GM10266 (cell line): ENCODE data around the gene YPEL2.
A peak's percentile ranks its signal among the peaks of the same experiment; 100 is the strongest.

Experiments
- DNase-seq: peaks from one replicate; pipeline ENCODE4 v3.0.0; 2012; ENCODE audit errors: extremely low spot score
- TF ChIP-seq, protein P1 (sequence below): IDR thresholded peaks from 2 replicates; pipeline ENCODE4 v1.5.1; 2012; ENCODE audit warnings: mild to moderate bottlenecking, low read depth; ENCODE audit not compliant: control insufficient read depth, insufficient read depth; ENCODE audit errors: missing control alignments

YPEL2 gene

DNA sequence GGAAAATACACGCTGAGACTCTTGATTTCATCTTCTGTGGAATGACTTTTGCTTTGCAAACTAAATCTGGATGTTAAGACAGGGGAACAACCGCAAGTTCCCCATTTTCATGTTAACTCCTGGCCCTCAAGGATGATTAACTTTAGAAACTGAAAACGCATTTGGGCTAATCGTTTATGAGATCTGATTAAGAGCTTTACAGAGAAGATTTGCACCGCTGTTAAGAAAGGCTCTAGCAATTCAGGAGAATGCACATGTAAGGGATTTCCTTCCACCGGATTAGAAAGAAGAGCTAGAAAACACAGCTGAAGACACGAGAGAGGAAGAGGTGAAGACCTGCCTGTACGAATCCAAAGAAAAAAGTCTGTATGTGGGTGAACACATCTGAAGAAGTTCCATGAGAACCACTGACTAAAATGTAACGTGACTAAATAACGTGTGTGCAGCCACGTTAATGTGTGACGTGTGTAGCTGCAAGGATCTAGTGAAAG is 106.4 kb downstream of the YPEL2 start:
- TF ChIP-seq, protein P1, sequence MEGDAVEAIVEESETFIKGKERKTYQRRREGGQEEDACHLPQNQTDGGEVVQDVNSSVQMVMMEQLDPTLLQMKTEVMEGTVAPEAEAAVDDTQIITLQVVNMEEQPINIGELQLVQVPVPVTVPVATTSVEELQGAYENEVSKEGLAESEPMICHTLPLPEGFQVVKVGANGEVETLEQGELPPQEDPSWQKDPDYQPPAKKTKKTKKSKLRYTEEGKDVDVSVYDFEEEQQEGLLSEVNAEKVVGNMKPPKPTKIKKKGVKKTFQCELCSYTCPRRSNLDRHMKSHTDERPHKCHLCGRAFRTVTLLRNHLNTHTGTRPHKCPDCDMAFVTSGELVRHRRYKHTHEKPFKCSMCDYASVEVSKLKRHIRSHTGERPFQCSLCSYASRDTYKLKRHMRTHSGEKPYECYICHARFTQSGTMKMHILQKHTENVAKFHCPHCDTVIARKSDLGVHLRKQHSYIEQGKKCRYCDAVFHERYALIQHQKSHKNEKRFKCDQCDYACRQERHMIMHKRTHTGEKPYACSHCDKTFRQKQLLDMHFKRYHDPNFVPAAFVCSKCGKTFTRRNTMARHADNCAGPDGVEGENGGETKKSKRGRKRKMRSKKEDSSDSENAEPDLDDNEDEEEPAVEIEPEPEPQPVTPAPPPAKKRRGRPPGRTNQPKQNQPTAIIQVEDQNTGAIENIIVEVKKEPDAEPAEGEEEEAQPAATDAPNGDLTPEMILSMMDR, result no peak
- no peak for DNase-seq

DNA sequence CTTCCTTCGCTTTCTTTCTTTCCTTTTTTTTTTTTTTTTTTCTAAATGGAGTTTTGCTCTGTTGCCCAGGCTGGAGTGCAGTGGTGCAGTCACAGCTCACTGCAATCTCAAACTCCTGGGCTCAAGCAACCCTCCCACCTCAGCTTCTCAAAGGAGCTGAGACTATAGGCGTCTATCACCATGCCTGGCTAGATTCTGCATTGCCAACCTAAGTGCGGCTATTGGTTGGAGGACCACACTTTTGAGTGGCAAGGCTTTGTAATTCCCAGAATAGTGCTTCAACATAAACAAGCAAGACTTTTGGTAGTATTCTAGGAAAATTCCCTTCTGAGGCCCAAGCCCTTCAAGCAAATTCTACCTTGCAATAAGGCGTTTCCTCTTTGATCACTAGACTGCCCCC is 107.8 kb downstream of the YPEL2 start:
- TF ChIP-seq, protein P1, result no peak
- no peak for DNase-seq

DNA sequence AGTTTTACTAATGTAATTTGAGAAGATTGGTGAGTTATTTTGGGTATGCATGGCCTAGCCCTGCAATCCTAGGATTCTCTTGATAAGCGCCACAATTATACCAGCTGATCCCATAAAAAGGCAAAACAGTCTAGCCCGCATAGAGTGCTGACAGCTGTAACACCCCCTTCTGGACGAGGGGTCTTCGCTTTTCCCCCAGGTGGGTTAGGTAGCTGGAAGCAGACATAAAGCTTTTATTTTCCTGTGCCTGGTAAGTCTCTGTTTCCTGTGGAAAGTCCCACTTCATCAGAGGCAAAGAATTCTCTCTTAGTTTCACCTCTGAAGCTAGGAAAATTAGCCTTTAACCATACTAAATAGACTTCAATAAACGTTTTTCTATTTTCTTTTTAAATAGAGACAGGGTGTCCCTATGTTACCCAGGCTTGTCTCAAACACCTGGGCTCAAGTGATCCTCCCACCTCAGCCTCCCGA is 108.3 kb downstream of the YPEL2 start:
- DNase-seq, result no peak
- TF ChIP-seq, protein P1, result no peak

DNA sequence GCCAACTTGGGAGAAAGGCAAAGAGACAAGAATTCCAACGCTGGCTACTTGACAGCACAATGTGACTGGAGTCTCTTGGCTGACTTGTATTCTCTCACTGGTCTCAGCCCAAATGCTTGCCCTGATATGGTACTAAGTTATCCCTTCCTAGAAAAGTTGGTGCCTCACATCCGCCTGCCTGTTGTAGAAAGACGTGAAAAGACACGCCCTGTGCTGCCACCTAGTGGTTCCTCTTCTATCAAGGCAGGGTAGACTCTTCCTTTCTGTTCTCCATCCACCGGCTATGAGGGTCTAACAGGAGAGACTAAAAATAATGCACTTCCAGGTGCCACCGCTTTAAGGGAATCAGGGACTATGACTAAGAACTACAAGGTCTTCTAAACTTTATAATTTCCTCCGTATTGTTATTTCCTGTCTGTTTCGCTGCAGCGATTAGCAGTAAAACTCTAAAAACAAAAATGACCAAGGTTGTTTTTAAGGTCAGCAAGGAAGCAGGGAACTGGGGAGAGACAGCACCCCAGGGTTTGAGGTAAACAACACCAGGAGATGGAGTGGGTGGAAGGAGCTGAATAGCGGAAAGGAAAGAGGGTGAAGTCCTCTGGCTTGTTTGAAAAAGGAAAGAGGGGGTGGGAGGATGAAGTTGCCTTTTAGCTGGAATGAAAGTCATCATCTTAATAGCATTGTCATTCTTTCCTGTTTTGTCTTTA is 109.5 kb downstream of the YPEL2 start:
- TF ChIP-seq, protein P1, result peak; percentile 81

DNA sequence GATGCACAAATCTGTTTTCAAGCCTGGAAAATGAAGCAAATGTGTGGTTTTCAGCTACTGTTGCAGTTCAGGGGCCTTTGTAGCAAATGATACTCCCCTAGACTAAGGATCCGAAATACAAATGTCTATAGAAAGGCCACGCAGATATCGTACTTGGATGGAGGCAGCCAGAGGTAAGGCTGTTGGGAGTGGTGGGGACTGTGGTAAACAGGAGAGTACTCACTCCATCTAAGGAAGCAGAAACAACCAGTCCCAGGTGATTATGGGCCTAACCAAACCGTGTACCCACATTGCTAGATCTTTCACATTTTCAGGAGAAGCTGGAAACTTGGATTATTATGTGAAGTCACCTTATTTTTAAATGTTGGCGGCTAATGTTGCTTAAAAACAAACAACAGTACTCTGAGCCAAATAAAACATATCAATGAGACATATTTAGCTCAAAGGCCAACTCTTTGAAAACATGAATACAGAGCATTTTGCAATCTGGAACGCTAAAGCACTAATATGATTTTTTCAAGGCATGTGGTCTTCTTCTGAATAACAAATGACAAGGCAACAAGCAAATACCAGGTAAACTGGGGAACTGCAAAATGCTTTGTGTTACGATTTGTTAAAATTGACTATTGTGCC is 110.1 kb downstream of the YPEL2 start:
- DNase-seq, result no peak
- TF ChIP-seq, protein P1, result no peak

More for the DNA sequence above, 109.5 kb downstream of the YPEL2 start:
- DNase-seq, result peak; percentile 76

DNA sequence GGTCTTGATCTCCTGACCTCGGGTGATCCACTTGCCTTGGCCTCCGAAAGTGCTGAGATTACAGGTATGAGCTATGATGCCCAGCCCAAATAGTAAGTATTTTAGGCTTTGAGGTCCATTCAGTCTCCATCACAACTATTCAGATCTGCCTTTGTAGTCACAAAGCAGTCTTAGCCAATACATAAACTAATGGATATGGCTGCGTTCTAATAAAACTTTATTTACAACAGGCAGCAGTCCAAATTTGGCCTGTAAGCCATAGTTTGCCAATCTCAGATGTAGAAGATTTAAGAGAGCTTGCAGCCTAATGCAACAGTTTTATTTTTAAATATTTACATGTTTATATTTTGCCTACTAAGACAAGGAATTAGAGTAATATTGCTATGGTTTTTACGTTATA is 111.7 kb downstream of the YPEL2 start:
- TF ChIP-seq, protein P1, result no peak
- no peak for DNase-seq
